Fibroblast of peridontal ligament (primary cell): ENCODE measurements around the gene ADTRP.

Experiments
- DNase-seq: peaks from one replicate; pipeline ENCODE4 v3.0.0-alpha.2; 2010; ENCODE audit errors: extremely low read depth

Gene ADTRP

GRCh38 chr6:11755725-11756124, 22.9 kb downstream of the ADTRP start:
- DNase-seq: no peak

GRCh38 chr6:11754625-11755271, 23.9 kb downstream of the ADTRP start:
- DNase-seq: peak; percentile 54

GRCh38 chr6:11753798-11754197, 24.8 kb downstream of the ADTRP start:
- no peak for DNase-seq

GRCh38 chr6:11752360-11752759, 26.2 kb downstream of the ADTRP start:
- DNase-seq: no peak

GRCh38 chr6:11750682-11751081, 27.9 kb downstream of the ADTRP start:
- no peak for DNase-seq

GRCh38 chr6:11748591-11749210, 29.9 kb downstream of the ADTRP start:
- DNase-seq: no peak

- peak; percentile 69 for DNase-seq
Observed at GRCh38 chr6:11747021-11747420, 31.6 kb downstream of the ADTRP start.

- DNase-seq: peak; percentile 96
Observed at GRCh38 chr6:11744753-11745152, 33.9 kb downstream of the ADTRP start.

- DNase-seq: no peak
Observed at GRCh38 chr6:11744101-11744500, 34.5 kb downstream of the ADTRP start.

GRCh38 chr6:11740875-11741274, 37.7 kb downstream of the ADTRP start:
- DNase-seq: no peak

- DNase-seq: no peak
Observed at GRCh38 chr6:11738661-11739375, 39.8 kb downstream of the ADTRP start.

GRCh38 chr6:11738234-11738633, 40.4 kb downstream of the ADTRP start:
- no peak for DNase-seq

- DNase-seq: no peak
Observed at GRCh38 chr6:11736601-11737000, 42.0 kb downstream of the ADTRP start.

GRCh38 chr6:11734861-11735613, 43.6 kb downstream of the ADTRP start:
- no peak for DNase-seq

- DNase-seq: peak; percentile 99
Observed at GRCh38 chr6:11732036-11732631, 46.5 kb downstream of the ADTRP start.

- DNase-seq: peak; percentile 30
Observed at GRCh38 chr6:11731423-11731822, 47.2 kb downstream of the ADTRP start.

- DNase-seq: no peak
Observed at GRCh38 chr6:11730641-11731040, 48.0 kb downstream of the ADTRP start.

GRCh38 chr6:11729076-11729475, 49.5 kb downstream of the ADTRP start:
- no peak for DNase-seq

GRCh38 chr6:11727998-11728961, 50.3 kb downstream of the ADTRP start:
- no peak for DNase-seq

GRCh38 chr6:11727346-11727997, 51.1 kb downstream of the ADTRP start:
- DNase-seq: peak; percentile 63
